Heart left ventricle (tissue), 13 donors: ENCODE results near the gene RPS14.

Source experiments
- POLR2A ChIP-seq, 2 donors: fragments of 450-650 bp; IDR thresholded peaks; one replicate each; pipeline ENCODE4 v1.6.1; 2017; ENCODE audit warnings: antibody characterized with exemption in 2 of 2, mild to moderate bottlenecking in 2 of 2, moderate library complexity in 2 of 2
- TF ChIP-seq, protein P1 (sequence below), 12 donors: fragments of 200-600 bp; sonication (generic) in 4 of 12; IDR thresholded peaks; one replicate each; pipeline versions ENCODE4 v1.5.0 to v1.8.0; 2018 to 2022; ENCODE audit warnings: antibody characterized with exemption in 12 of 12, mild to moderate bottlenecking in 5 of 12
- donor health status: ischemic (EF 13 %, LVEDD 7.1; RV severe dilation, severe dysfunction).
- donor health status: DM: no; HTN: yes; CAD: no.
- donor health status: DM: no; HTN: no; CAD: no.
- donor health status: ischemic (EF 25% LVEDD 6.9; RV normal size, moderate dysfunction).
- donor health status: ischemic (EF 25% LVEDD 5.7; RV mildly dilated, moderate dysfunction).
- donor health status: ischemic (EF 35%, LVEDD 5.7; RV mildly dilated, moderate dysfunction).
- donor health status: nonischemic (EF 11% LVEDD 7.7; RV severe dilation, severe dysfunction).
- donor health status: DM: yes; HTN: yes; CAD: no.
- donor health status: PGD.
- donor health status: ischemic (EF 29% LVEDD 5.4; RV normal size, mild dysfunction).
- donor health status: nonischemic (EF 23%, LVEDD 6.1; RV moderate dilation, normal function).

DNA sequence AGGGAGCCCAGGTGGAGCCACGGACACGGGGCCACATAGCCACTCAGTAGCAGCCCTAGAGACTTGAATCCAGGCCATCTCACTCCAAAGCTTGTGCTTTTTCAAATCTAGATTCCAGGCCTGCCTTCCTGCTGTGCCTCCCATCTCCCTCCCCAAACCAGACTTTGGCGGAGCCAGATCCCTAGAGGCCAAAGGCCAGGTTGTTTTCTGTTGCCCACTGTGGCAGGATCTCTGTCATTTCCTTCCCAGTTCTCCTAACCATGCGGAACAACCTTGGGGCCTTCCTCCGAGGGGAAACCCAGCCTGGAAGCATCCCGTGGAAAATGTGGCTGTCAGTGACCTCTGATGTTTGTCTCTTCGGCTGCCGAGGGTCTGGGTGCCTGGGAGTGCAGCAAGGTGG, 16.4 kb upstream of the RPS14 start:
- no peak for TF ChIP-seq POLR2A (IDR thresholded peaks at IDR 0.05)
- TF ChIP-seq, protein P1, sequence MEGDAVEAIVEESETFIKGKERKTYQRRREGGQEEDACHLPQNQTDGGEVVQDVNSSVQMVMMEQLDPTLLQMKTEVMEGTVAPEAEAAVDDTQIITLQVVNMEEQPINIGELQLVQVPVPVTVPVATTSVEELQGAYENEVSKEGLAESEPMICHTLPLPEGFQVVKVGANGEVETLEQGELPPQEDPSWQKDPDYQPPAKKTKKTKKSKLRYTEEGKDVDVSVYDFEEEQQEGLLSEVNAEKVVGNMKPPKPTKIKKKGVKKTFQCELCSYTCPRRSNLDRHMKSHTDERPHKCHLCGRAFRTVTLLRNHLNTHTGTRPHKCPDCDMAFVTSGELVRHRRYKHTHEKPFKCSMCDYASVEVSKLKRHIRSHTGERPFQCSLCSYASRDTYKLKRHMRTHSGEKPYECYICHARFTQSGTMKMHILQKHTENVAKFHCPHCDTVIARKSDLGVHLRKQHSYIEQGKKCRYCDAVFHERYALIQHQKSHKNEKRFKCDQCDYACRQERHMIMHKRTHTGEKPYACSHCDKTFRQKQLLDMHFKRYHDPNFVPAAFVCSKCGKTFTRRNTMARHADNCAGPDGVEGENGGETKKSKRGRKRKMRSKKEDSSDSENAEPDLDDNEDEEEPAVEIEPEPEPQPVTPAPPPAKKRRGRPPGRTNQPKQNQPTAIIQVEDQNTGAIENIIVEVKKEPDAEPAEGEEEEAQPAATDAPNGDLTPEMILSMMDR (IDR thresholded peaks at IDR 0.05): no peak
